Fibroblast of mammary gland (primary cell): ENCODE data around the gene DAPK3.
"Not testable (repeated sequence)": the region's sequence is repeated elsewhere in the genome, so short reads cannot be mapped to it uniquely, and the experiment has no call there.

ENCODE experiments used
- DNase-seq: peaks from one replicate; pipeline ENCODE4 v3.0.0-alpha.2; 2010; ENCODE audit warnings: low read depth
- H3K4me3 ChIP-seq: 2 replicates; pipeline ENCODE4 v1.5.1; 2011; ENCODE audit warnings: low read depth, mild to moderate bottlenecking, low read length, moderate library complexity; ENCODE audit not compliant: control insufficient read depth
- TF ChIP-seq, protein P1 (sequence below): conservative IDR thresholded peaks from 2 replicates; pipeline ENCODE4 v1.5.1; 2011; ENCODE audit warnings: low read depth, low read length, inconsistent platforms; ENCODE audit not compliant: control insufficient read depth, insufficient read depth

Gene DAPK3

DNA sequence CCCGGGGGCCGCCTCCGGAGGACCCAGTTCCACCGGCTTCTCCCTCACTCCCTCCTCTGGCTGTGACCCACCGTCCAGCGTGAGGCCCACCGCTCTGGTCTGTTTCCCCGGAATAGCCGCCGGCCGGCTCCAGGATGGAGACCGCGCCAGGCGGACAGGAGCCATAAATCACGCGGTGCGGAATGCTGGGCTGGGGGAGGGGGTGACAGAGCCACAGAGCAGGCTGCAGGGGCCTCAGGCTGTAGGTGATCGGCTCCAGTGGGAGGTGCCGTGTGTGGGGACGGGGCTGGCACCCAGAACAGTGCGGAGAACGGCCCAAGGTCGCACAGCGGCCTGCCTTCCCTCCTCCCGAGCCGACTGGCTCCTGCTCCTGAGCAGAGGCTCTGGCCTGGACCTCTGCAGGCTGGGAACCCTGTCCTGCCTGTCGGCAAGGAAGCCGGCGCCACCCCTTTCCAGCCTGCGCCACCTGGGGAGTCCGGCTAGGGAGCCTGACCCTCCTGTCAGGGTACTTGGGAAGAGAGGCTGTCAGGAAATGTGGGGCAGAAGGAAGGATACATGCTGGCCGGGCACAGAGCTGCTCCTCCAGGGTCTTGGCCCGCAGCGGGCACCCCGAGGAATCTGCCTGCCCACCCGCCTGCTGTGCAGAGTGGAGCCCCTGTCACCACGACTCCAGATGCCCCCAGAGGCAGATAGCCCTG, 45.0 kb upstream of the DAPK3 start:
- DNase-seq: no peak
- TF ChIP-seq, protein P1, sequence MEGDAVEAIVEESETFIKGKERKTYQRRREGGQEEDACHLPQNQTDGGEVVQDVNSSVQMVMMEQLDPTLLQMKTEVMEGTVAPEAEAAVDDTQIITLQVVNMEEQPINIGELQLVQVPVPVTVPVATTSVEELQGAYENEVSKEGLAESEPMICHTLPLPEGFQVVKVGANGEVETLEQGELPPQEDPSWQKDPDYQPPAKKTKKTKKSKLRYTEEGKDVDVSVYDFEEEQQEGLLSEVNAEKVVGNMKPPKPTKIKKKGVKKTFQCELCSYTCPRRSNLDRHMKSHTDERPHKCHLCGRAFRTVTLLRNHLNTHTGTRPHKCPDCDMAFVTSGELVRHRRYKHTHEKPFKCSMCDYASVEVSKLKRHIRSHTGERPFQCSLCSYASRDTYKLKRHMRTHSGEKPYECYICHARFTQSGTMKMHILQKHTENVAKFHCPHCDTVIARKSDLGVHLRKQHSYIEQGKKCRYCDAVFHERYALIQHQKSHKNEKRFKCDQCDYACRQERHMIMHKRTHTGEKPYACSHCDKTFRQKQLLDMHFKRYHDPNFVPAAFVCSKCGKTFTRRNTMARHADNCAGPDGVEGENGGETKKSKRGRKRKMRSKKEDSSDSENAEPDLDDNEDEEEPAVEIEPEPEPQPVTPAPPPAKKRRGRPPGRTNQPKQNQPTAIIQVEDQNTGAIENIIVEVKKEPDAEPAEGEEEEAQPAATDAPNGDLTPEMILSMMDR: no peak
- H3K4me3 ChIP-seq: no peak overlapping the region

DNA sequence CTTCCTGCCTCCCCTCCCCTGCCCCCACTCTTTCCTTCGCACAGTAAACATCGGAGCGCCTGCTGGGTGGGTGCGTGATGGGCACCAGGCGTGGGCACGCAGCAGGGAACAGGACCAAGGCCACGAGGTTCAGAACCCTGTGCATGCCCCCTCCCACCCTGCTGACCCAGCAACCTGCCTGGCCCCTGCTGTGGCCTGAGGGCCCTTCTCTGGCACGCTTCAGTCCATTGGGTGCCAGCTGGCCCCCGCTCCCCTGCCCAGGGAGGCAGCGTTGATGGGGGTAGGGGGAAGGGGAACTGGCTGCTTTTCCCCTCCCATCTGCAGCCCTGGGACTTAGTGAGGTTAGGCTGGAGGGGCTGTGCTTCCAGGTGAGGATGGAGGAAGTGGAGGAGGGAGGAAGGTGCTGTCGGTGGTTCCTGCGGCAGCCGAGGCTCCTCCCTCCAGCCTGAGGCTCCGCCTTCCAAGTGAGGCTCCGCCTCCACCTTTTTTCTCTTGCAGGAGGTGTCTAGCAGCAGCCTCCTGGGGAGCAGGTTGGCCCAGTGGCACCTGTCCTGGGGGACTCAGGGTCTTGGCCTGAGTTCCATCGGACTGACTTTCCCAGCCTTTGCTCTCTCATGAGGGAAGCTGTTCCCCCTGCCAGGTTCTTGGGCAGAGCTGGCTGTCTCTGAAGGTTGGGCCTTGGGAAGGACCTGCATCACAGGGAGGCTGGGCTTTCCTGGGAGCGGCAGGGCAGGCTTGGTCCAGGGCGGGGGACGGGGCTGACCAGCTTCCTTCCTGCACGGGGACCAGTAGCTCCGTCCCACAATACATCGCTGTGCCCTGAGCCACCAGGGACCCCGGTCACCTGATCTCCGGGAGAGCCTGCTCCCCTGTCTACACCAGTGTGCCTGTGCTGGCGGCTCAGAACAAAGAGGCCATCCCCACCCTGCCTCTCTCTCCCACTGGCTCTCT, 43.9 kb upstream of the DAPK3 start:
- DNase-seq: no peak
- H3K4me3 ChIP-seq: no peak overlapping the region
- TF ChIP-seq, protein P1: no peak

DNA sequence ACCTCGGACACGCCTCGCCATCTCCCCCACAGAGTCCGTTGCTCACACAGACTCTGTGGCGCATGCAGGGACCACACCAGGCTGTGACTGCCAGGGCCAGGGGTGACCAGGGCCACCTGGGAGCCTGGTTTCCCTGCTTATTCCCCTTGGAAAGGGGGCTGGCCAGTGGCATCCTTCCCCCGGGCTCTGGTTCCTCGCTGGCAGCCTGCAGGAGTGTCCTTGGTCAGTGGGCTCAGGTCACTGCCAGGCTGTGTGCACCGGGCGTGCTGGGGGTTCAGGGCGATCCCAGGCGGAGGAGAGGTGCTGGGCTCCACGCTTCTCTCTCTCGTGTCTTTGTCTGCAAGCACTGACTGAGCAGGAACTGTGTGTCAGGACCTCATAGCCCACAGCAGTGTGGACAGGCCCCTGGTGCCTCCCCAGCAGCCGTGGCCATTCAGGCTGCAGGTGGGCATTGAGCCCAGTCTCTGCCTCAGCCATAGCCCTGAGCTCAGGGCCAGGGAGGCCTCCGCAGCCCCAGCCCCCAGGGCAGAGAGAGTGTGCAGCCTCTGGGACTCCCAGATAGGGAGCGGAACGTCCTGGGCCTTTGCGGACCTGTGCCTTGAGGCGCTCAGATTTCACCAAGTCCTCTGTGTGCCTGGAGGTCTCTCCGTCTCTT, 43.1 kb upstream of the DAPK3 start:
- TF ChIP-seq, protein P1: no peak
- H3K4me3 ChIP-seq: no peak overlapping the region
- DNase-seq: no peak

DNA sequence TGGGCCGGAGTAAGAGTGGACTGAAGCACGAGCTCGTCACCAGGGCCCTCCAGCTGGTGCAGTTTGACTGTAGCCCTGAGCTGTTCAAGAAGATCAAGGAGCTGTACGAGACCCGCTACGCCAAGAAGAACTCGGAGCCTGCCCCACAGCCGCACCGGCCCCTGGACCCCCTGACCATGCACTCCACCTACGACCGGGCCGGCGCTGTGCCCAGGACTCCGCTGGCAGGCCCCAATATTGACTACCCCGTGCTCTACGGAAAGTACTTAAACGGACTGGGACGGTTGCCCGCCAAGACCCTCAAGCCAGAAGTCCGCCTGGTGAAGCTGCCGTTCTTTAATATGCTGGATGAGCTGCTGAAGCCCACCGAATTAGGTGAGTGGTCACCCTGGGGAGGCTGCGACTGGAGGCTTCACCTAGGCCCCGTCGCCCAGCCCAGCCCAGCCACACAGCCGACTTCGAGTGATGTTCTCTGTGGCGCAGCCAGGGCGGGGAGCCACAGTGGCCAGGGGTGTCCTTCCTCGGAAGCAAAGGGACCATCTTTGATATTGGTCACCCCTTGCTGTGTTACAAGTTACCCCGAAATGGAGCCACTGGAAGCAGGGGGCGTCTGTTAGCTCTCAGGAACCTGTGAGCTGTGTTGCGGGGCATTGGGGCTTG, 42.2 kb upstream of the DAPK3 start:
- no peak overlapping the region for H3K4me3 ChIP-seq
- no peak for DNase-seq
- TF ChIP-seq, protein P1: no peak

DNA sequence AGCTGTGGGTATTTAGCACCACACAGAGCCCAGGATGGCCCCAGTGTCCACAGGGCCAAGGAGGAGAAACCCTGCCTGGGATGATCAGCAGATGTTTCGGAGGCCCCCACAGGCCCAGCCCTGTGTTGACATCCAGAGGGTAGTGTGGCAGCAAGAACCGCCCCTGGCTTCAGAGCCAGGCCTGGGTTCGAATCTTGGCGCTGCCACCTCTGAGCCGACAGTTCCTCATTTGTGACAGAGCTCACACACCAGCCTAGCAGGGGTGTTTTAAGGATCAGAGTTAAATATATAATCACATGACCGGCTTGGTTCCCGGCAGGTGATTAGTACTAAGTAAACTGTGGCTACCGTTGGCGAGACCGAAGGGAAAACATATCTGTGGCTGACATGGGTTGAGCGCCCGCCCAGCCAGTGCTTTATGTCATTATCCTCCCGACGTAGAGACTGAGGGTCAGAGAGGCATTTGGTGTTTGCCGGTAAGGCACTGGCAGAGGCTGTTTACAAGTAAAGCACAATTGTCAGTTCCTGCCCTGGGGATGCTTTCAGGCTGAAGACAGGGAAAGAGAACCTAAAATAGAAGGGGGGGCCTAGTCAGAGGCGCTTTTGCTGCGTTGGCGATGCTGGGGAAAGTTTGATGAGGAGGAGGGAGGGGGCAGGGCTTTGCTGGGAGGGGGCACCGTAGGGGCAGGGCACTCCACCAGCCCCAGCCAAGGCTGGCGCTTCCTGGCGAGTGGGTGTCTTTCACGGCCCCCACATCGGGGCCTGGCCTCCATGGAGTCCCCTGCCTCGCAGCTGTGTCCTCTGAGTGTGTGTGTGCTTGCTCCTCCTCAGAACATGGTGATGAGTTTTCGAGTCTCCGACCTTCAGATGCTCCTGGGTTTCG, 41.4 kb upstream of the DAPK3 start:
- H3K4me3 ChIP-seq: no peak overlapping the region
- TF ChIP-seq, protein P1: no peak
- no peak for DNase-seq

DNA sequence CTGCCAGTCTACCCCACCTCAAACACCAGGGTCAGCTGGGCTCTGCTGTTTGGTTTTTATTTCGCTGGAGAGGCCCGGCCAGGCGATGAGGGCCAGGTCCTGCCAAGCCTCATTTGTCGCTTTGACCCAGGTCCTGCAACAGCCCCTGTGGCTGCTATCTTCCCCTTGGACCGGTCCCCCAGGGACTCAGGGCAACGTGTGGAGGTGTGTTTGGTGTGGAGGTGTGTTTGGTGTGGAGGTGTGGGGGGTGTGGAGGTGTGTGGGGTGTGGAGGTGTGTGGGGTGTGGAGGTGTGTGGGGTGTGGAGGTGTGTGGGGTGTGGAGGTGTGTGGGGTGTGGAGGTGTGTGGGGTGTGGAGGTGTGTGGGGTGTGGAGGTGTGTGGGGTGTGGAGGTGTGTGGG, 40.5 kb upstream of the DAPK3 start:
- not testable (repeated sequence) for H3K4me3 ChIP-seq, DNase-seq
